GM12878 (cell line): ENCODE data around the gene MAP4K4. TPM values are rescaled to one million over a fixed set of nuclear protein-coding genes. Genes with fewer than 3 reads are reported as not detected.

Experiments
- ATAC-seq: fragments of 200-7000 bp; cut with Tn5 transposase; 3 replicates; pipeline ENCODE4 v1.9.1; 2020; ENCODE audit warnings: mild to moderate bottlenecking, moderate library complexity
- BruUV-seq: library from RNA; stranded (reverse); fragments of 400-500 nt; replicated peaks from 2 replicates; lab custom pipeline; 2021; lab: Mats Ljungman, UMichigan
- CTCF ChIA-PET: fragments of 300-600 bp; sonication (Branson Sonifier 250); formaldehyde crosslinking; extraction: SDS; loops from one replicate; lab custom pipeline; 2021; ENCODE audit warnings: inconsistent platforms; lab: Yijun Ruan, JAX
- POLR2A ChIA-PET: fragments of 350-600 bp; formaldehyde crosslinking; extraction: SDS; loops from one replicate; lab custom pipeline; 2021; ENCODE audit warnings: inconsistent platforms; lab: Charles Lee
- RAD21 ChIA-PET: fragments of 300-600 bp; sonication (Branson Sonifier 250); formaldehyde crosslinking; loops from one replicate; lab custom pipeline; 2023; ENCODE audit warnings: antibody characterized with exemption; ENCODE audit not compliant: unreplicated experiment; lab: Charles Lee
- SMC1A ChIA-PET: fragments of 300-600 bp; sonication (Branson Sonifier 250); formaldehyde crosslinking; loops from one replicate; lab custom pipeline; 2023; ENCODE audit not compliant: unreplicated experiment, uncharacterized antibody; lab: Charles Lee
- DNase-seq: peaks from one replicate; pipeline ENCODE4 v3.0.0-alpha.2; 2011; ENCODE audit warnings: low read depth, low spot score
- FAIRE-seq: peaks from 3 replicates; lab custom pipeline; 2011; peaks lifted over from hg19 to GRCh38; lab: Jason Lieb, UNC
- H2AFZ ChIP-seq: 2 replicates; pipeline ENCODE4 v1.6.0; 2011; ENCODE audit warnings: low read depth, low read length, control low read depth; ENCODE audit not compliant: control insufficient read depth
- H3K27ac ChIP-seq: 2 replicates; pipeline ENCODE4 v1.5.1; 2011; ENCODE audit warnings: control low read depth; ENCODE audit not compliant: control insufficient read depth, insufficient read depth
- H3K27me3 ChIP-seq, 2 experiments: replicated peaks in 1 of 2; 2 replicates each; pipeline versions ENCODE4 v1.6.0 to v1.6.1; 2011; ENCODE audit warnings: low read length in 1 of 2; ENCODE audit not compliant: control insufficient read depth in 2 of 2, insufficient read depth in 2 of 2
- H3K36me3 ChIP-seq, 2 experiments: 2 replicates each; pipeline ENCODE4 v1.5.1; 2011; ENCODE audit warnings: low read length in 1 of 2; ENCODE audit not compliant: control insufficient read depth in 2 of 2, insufficient read depth in 2 of 2
- H3K4me1 ChIP-seq: 2 replicates; pipeline ENCODE4 v1.6.1; 2011; ENCODE audit warnings: mild to moderate bottlenecking, low read length, moderate library complexity, mixed read lengths; ENCODE audit not compliant: control insufficient read depth, insufficient read depth
- H3K4me2 ChIP-seq: 2 replicates; pipeline ENCODE4 v1.6.0; 2011; ENCODE audit warnings: control low read depth; ENCODE audit not compliant: control insufficient read depth, insufficient read depth
- H3K4me3 ChIP-seq: fragments of 200-600 bp; sonication (generic); 2 replicates; pipeline ENCODE4 v1.5.1; 2016
- H3K79me2 ChIP-seq: 2 replicates; pipeline ENCODE4 v1.6.0; 2011; ENCODE audit warnings: low read length; ENCODE audit not compliant: control insufficient read depth, insufficient read depth
- H3K9ac ChIP-seq: 2 replicates; pipeline ENCODE4 v1.8.0; 2011; ENCODE audit warnings: low read length, control low read depth, mixed read lengths; ENCODE audit not compliant: control insufficient read depth, insufficient read depth
- H3K9me3 ChIP-seq: replicated peaks from 3 replicates; pipeline ENCODE4 v1.5.1; 2011; ENCODE audit warnings: mild to moderate bottlenecking, low read length; ENCODE audit not compliant: control insufficient read depth, insufficient read depth
- H4K20me1 ChIP-seq: 2 replicates; pipeline ENCODE4 v1.6.0; 2011; ENCODE audit not compliant: control insufficient read depth, insufficient read depth
- CREB1 ChIP-seq: IDR thresholded peaks from 2 replicates; pipeline ENCODE4 v1.6.1; 2012; ENCODE audit warnings: low read depth, mild to moderate bottlenecking, inconsistent platforms
- FOXK2 ChIP-seq: fragments of 450-650 bp; IDR thresholded peaks from 2 replicates; pipeline ENCODE4 v1.6.1; 2017; ENCODE audit warnings: mild to moderate bottlenecking, moderate library complexity
- MYC ChIP-seq: IDR thresholded peaks from 2 replicates; pipeline ENCODE4 v1.6.1; 2011; ENCODE audit warnings: mild to moderate bottlenecking, low read length, moderate library complexity, inconsistent platforms; ENCODE audit not compliant: insufficient read depth, insufficient replicate concordance, insufficient read length, severe bottlenecking
- PML ChIP-seq: IDR thresholded peaks from 2 replicates; pipeline ENCODE4 v1.6.1; 2012; ENCODE audit warnings: low read length, inconsistent platforms
- SRF ChIP-seq, 2 experiments: IDR thresholded peaks; 2 replicates each; pipeline ENCODE4 v1.6.1; 2011; ENCODE audit warnings: low read depth in 2 of 2, low read length in 2 of 2, mild to moderate bottlenecking in 1 of 2, moderate library complexity in 1 of 2
- TBL1XR1 ChIP-seq: IDR thresholded peaks from 2 replicates; pipeline ENCODE4 v1.6.1; 2012; ENCODE audit warnings: low read depth, low read length, improper control_type of control experiment
- ZNF384 ChIP-seq: IDR thresholded peaks from 2 replicates; pipeline ENCODE4 v1.6.1; 2012; ENCODE audit warnings: low read depth, mild to moderate bottlenecking, low read length, improper control_type of control experiment, borderline replicate concordance
- WGBS: methylation state at CpG from one replicate; pipeline ENCODE4 v1.1.6; 2016; ENCODE audit warnings: low lambda C conversion rate; ENCODE audit not compliant: insufficient replicate concordance, insufficient coverage; ENCODE audit errors: missing lambda C conversion rate; 5-methylcytosine and 5-hydroxymethylcytosine counted together
- in situ Hi-C: fragments of 300-500 bp; cut with MboI; formaldehyde crosslinking; loops from 9 replicates; pipeline ENCODE4 v1.14.3; 2018; ENCODE audit warnings: mixed read lengths
- intact Hi-C: fragments of 100-400 bp; cut with micrococcal nuclease; formaldehyde crosslinking; loops from one replicate; pipeline ENCODE4 v1.14.2; 2022; ENCODE audit not compliant: unreplicated experiment
- polyA plus RNA-seq, 11 experiments: library from polyadenylated mRNA; depleted of rRNA in 4 of 11; unstranded in 6 of 11; stranded (reverse) in 5 of 11; fragments of >200 nt; fragmentation: Nextera tagmentation in 4 of 11; fragmentation: Illumina TruSeq in 1 of 11; extraction: Ambion mirVana in 4 of 11; extraction: Trizol in 1 of 11; gene quantifications; 1 replicate in 1 of 11; 2 replicates in 10 of 11; pipeline versions ENCODE4 v1.2.1 to v1.2.3, GENCODE V29; 2011 to 2016; ENCODE audit warnings: inconsistent platforms in 2 of 11, missing spikeins in 2 of 11, low read depth in 1 of 11
- total RNA-seq, 4 experiments: library from RNA; depleted of rRNA in 3 of 4; stranded (reverse); fragments of >200 nt in 3 of 4; fragmentation: Illumina TruSeq in 1 of 4; extraction: Trizol in 1 of 4; gene quantifications; 2 replicates each; pipeline versions ENCODE4 v1.2.1 to v1.2.3, GENCODE V29; 2013 to 2021
- TF ChIP-seq, protein P1 (sequence below): fragments of 150-350 bp; IDR thresholded peaks from 2 replicates; pipeline ENCODE4 v1.6.1; 2014; ENCODE audit warnings: mild to moderate bottlenecking, low read depth, low read length
- TF ChIP-seq, protein P2 (sequence below): fragments of 450-650 bp; IDR thresholded peaks from 2 replicates; pipeline ENCODE4 v1.6.1; 2018; ENCODE audit warnings: borderline replicate concordance, mild to moderate bottlenecking; ENCODE audit not compliant: partially characterized antibody
- TF ChIP-seq, protein P3 (sequence below): fragments of 450-650 bp; IDR thresholded peaks from 2 replicates; pipeline ENCODE4 v1.6.1; 2016; ENCODE audit warnings: mild to moderate bottlenecking, moderate library complexity, borderline replicate concordance

The MAP4K4 gene
- total and polyA plus RNA-seq, 10 of the 15 experiments (the other 5 are each of a cell fraction or from before 2014, with no cell fraction given) = 1.9 to 50.4 (median 9.7) TPM

DNA sequence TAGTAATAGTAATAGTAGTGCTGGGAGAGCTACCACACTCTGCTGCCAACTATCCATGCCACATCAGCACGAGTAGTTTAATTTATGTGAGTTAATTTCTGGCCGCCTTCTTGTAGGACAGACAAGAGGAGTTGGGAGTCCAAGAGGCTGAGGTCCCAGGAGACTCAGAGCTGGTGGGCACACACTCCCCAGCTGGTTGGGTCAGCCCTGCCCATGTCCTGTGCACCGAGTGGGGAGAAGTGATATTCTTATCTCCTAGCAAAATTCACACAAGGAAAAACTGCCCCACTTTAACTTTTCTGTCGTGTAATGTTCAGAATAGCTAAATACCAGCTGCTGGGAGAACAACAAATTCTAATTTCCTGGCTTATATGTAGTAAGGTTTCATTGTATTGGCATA, 15.2 kb upstream of the MAP4K4 start:
- Histone ChIP-seq H3K27ac (no peak overlapping the region), H3K27me3 (no peaks in the 10 kb centered on the region; a peak in 1 of 4 replicates), H4K20me1 (no peaks in the 10 kb centered on the region), H3K9ac (no peak overlapping the region), H3K79me2 (no peaks in the 10 kb centered on the region), H3K4me1 (no peaks in the 10 kb centered on the region), H3K36me3 (no peaks in the 10 kb centered on the region), H3K4me3 (no peak overlapping the region), H2AFZ (no peak overlapping the region), H3K9me3 (no peaks in the 10 kb centered on the region; the same call in 2 of the 3 replicates), H3K4me2 (no peak overlapping the region)
- FAIRE-seq (no peak), ATAC-seq (no peak), DNase-seq (no peak)
- in situ Hi-C loops = no loop called here
- RAD21 ChIA-PET = no interaction called here
- SMC1A ChIA-PET = no interaction called here
- no TSS peak for BruUV-seq
- 53% methylated on average over 4 of the region's 4 CpGs for WGBS
- CTCF ChIA-PET = interaction anchor here (1.0 kb wide), 1 partner anchor 46 kb away, joined by 4 read pairs; no protein-coding TSS in a partner anchor
- POLR2A ChIA-PET = interaction anchor here (0.6 kb wide), 1 partner anchor 61 kb away, joined by 3 read pairs; no protein-coding TSS in a partner anchor
- TF ChIP-seq SRF (IDR thresholded peaks at IDR 0.05; ENCODE audit: low read depth in 2 of 2, low read length in 2 of 2) = no peak
- TF ChIP-seq FOXK2 = no peak
- no peak for TF ChIP-seq TBL1XR1
- TF ChIP-seq PML = no peak
- TF ChIP-seq MYC = no peak
- TF ChIP-seq, protein P1, sequence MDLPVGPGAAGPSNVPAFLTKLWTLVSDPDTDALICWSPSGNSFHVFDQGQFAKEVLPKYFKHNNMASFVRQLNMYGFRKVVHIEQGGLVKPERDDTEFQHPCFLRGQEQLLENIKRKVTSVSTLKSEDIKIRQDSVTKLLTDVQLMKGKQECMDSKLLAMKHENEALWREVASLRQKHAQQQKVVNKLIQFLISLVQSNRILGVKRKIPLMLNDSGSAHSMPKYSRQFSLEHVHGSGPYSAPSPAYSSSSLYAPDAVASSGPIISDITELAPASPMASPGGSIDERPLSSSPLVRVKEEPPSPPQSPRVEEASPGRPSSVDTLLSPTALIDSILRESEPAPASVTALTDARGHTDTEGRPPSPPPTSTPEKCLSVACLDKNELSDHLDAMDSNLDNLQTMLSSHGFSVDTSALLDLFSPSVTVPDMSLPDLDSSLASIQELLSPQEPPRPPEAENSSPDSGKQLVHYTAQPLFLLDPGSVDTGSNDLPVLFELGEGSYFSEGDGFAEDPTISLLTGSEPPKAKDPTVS = no peak
- TF ChIP-seq, protein P2, sequence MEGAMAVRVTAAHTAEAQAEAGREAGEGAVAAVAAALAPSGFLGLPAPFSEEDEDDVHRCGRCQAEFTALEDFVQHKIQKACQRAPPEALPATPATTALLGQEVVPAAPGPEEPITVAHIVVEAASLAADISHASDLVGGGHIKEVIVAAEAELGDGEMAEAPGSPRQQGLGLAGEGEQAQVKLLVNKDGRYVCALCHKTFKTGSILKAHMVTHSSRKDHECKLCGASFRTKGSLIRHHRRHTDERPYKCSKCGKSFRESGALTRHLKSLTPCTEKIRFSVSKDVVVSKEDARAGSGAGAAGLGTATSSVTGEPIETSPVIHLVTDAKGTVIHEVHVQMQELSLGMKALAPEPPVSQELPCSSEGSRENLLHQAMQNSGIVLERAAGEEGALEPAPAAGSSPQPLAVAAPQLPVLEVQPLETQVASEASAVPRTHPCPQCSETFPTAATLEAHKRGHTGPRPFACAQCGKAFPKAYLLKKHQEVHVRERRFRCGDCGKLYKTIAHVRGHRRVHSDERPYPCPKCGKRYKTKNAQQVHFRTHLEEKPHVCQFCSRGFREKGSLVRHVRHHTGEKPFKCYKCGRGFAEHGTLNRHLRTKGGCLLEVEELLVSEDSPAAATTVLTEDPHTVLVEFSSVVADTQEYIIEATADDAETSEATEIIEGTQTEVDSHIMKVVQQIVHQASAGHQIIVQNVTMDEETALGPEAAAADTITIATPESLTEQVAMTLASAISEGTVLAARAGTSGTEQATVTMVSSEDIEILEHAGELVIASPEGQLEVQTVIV = no peak
- TF ChIP-seq CREB1 = no peak
- TF ChIP-seq, protein P3, sequence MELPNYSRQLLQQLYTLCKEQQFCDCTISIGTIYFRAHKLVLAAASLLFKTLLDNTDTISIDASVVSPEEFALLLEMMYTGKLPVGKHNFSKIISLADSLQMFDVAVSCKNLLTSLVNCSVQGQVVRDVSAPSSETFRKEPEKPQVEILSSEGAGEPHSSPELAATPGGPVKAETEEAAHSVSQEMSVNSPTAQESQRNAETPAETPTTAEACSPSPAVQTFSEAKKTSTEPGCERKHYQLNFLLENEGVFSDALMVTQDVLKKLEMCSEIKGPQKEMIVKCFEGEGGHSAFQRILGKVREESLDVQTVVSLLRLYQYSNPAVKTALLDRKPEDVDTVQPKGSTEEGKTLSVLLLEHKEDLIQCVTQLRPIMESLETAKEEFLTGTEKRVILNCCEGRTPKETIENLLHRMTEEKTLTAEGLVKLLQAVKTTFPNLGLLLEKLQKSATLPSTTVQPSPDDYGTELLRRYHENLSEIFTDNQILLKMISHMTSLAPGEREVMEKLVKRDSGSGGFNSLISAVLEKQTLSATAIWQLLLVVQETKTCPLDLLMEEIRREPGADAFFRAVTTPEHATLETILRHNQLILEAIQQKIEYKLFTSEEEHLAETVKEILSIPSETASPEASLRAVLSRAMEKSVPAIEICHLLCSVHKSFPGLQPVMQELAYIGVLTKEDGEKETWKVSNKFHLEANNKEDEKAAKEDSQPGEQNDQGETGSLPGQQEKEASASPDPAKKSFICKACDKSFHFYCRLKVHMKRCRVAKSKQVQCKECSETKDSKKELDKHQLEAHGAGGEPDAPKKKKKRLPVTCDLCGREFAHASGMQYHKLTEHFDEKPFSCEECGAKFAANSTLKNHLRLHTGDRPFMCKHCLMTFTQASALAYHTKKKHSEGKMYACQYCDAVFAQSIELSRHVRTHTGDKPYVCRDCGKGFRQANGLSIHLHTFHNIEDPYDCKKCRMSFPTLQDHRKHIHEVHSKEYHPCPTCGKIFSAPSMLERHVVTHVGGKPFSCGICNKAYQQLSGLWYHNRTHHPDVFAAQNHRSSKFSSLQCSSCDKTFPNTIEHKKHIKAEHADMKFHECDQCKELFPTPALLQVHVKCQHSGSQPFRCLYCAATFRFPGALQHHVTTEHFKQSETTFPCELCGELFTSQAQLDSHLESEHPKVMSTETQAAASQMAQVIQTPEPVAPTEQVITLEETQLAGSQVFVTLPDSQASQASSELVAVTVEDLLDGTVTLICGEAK = no peak
- no peak for TF ChIP-seq ZNF384
- intact Hi-C loops = no loop called here
